Common myeloid progenitor, CD34-positive (primary cell): ENCODE measurements around the gene FKBP11.
"Not testable (repeated sequence)": the region's sequence is repeated elsewhere in the genome, so short reads cannot be mapped to it uniquely, and the experiment has no call there.

Source experiments
- CTCF ChIA-PET: fragments of 350-600 bp; sonication (Branson Sonifier 250); formaldehyde crosslinking; loops from one replicate; lab custom pipeline; 2021; ENCODE audit warnings: antibody characterized with exemption; lab: Charles Lee
- POLR2A ChIA-PET: fragments of 350-600 bp; sonication (Branson Sonifier 250); formaldehyde crosslinking; loops from one replicate; lab custom pipeline; 2021; ENCODE audit warnings: antibody characterized with exemption; lab: Charles Lee
- DNase-seq, 3 donors: peaks; one replicate each; pipeline versions ENCODE4 v3.0.0 to v3.0.0-alpha.2; 2013
- H3K27ac ChIP-seq, 2 experiments: 1 replicate in 1 of 2; 2 replicates in 1 of 2; pipeline ENCODE4 v1.7.0; 2013; ENCODE audit warnings: inconsistent platforms in 2 of 2, low read length in 2 of 2, mild to moderate bottlenecking in 2 of 2, low read depth in 1 of 2, moderate library complexity in 1 of 2; ENCODE audit not compliant: severe bottlenecking in 2 of 2, insufficient read depth in 1 of 2, poor library complexity in 1 of 2
- H3K27me3 ChIP-seq, 5 experiments: replicated peaks in 2 of 5; 1 replicate in 3 of 5; 2 replicates in 2 of 5; pipeline versions ENCODE4 v1.6.1 to v1.7.0; 2013; ENCODE audit warnings: low read length in 4 of 5, mild to moderate bottlenecking in 2 of 5, moderate library complexity in 2 of 5, inconsistent platforms in 1 of 5; ENCODE audit not compliant: insufficient read depth in 5 of 5, control insufficient read depth in 4 of 5
- H3K36me3 ChIP-seq, 4 experiments: 1 replicate in 2 of 4; 2 replicates in 2 of 4; pipeline versions ENCODE4 v1.6.1 to v1.7.0; 2013; ENCODE audit warnings: low read length in 3 of 4, control low read depth in 1 of 4, mild to moderate bottlenecking in 1 of 4; ENCODE audit not compliant: control insufficient read depth in 4 of 4, insufficient read depth in 4 of 4
- H3K4me1 ChIP-seq, 4 experiments: 1 replicate in 3 of 4; 2 replicates in 1 of 4; pipeline versions ENCODE4 v1.6.1 to v1.7.1; 2013; ENCODE audit warnings: low read length in 3 of 4, mild to moderate bottlenecking in 3 of 4, control low read depth in 1 of 4, inconsistent platforms in 1 of 4, moderate library complexity in 1 of 4; ENCODE audit not compliant: control insufficient read depth in 4 of 4, insufficient read depth in 4 of 4; ENCODE audit errors: control extremely low read depth in 1 of 4
- H3K4me3 ChIP-seq, 7 experiments: 1 replicate in 4 of 7; 2 replicates in 3 of 7; pipeline versions ENCODE4 v1.5.1 to v1.7.0; 2013; ENCODE audit warnings: mild to moderate bottlenecking in 7 of 7, low read length in 6 of 7, moderate library complexity in 6 of 7, inconsistent platforms in 2 of 7, low read depth in 2 of 7, control low read depth in 1 of 7; ENCODE audit not compliant: insufficient read depth in 4 of 7, control insufficient read depth in 1 of 7; ENCODE audit errors: extremely low read depth in 1 of 7
- H3K9me3 ChIP-seq, 5 experiments: 1 replicate in 4 of 5; 2 replicates in 1 of 5; pipeline versions ENCODE4 v1.6.1 to v1.7.1; 2013; ENCODE audit warnings: low read length in 4 of 5, mild to moderate bottlenecking in 2 of 5, inconsistent platforms in 1 of 5, low read depth in 1 of 5, moderate library complexity in 1 of 5; ENCODE audit not compliant: control insufficient read depth in 4 of 5, insufficient read depth in 2 of 5; ENCODE audit errors: control extremely low read depth in 1 of 5
- WGBS: methylation state at CpG from one replicate; pipeline ENCODE4 v1.1.5; 2013; ENCODE audit not compliant: insufficient coverage; 5-methylcytosine and 5-hydroxymethylcytosine counted together

Gene FKBP11

DNA sequence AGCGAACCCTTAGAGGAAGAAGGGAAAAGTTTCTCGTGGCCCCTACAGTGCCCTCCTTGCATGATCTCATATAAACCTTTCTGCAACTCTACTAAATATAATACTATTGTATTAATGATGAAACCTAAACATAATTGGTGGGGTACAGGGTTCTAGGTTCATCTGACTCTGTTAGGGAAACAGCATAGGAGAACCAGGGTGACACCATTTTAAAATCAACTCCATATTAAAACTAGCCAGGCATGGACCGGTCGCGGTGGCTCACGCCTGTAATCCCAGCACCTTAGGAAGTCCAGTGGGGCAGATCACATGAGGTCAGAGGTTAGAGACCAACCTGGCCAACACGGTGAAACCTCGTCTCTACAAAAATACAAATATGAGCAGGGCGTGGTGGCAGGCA is 44.6 kb downstream of the FKBP11 start:
- H3K9me3 ChIP-seq, result no peaks in the 10 kb centered on the region
- H3K27me3 ChIP-seq, result peaks cover 0 to 23% (median 9%) of the 10 kb centered on the region in 5 experiments
- H3K27ac ChIP-seq, result no peak overlapping the region
- peaks cover 0 to 12% (median 6%) of the 10 kb centered on the region in 4 experiments for H3K4me1 ChIP-seq
- ChIA-PET CTCF (interaction anchor here (3.7 to 7.0 kb wide), 3 partner anchors 9 to 27 kb away, joined by 13 to 45 read pairs (median 33); partner anchors contain the start of gene DDX23), POLR2A (no interaction called here)
- H3K36me3 ChIP-seq, result no peaks in the 10 kb centered on the region
- WGBS, result 100% methylated on average over 7 of the region's 9 CpGs
- DNase-seq, result no peak
- H3K4me3 ChIP-seq, result no peak overlapping the region

DNA sequence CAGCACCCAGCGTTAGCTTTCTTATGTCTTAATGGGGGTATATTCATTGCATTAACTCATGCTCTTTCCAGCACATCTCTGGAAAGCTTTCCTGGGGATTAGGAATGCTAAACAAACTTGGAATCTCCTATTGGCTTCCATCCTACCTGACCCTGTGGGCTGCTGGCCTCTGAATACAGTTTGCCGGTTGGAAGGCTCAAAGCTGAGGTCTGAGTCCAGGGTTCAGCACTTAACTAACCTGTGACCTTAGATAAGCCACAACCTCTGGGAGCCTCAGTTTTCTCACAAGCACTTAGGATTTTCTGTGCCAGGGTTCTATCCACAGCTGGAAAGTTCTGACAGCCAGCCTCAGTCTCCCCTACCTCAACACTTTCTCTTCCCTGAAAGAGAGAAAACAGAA is 46.7 kb downstream of the FKBP11 start:
- Histone ChIP-seq H3K9me3 (no peaks in the 10 kb centered on the region), H3K27ac (no peak overlapping the region), H3K4me1 (peaks cover 0 to 12% (median 6%) of the 10 kb centered on the region in 4 experiments), H3K4me3 (no peak overlapping the region), H3K36me3 (no peaks in the 10 kb centered on the region), H3K27me3 (peaks cover 0 to 20% (median 7%) of the 10 kb centered on the region in 5 experiments)
- 100% methylated on average over 2 of the region's 2 CpGs for WGBS
- no peak for DNase-seq
- CTCF ChIA-PET, result interaction anchor here (1.1 to 4.5 kb wide), 4 partner anchors 12 to 109 kb away, joined by 3 to 33 read pairs (median 8); partner anchors contain the start of gene DDX23
- POLR2A ChIA-PET, result no interaction called here

DNA sequence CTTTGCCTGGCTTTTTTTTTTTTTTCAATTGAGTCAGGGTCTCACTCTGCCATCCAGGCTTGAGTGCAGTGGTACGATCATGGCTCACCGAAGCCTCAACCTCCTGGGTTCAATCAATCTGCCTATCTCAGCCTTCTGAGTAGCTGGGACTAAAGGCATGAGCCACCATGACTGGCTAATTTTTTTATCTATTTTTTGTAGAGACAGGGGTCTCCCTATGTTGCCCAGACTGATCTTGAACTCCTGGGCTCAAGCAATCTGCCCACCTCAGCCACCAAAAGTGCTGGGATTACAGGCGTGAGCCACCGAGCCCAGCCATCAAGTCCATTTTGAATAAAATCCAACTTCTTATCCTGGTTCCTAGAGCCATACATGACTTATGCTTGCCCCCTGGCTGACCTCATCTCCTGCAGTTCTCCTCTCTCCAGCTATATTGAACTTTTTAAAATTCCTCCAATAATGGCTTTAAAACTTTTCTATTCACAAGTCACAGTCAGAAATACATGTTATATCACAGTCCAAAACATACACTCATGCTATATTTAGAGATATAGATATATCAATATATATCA is 49.3 kb downstream of the FKBP11 start:
- Histone ChIP-seq H3K9me3 (no peaks in the 10 kb centered on the region), H3K27me3 (peaks cover 0 to 5% (median 0%) of the 10 kb centered on the region in 5 experiments), H3K27ac (no peak overlapping the region), H3K4me1 (peaks cover 0 to 3% (median 0%) of the 10 kb centered on the region in 4 experiments), H3K4me3 (no peak overlapping the region), H3K36me3 (no peaks in the 10 kb centered on the region)
- ChIA-PET CTCF (interaction anchor here (1.6 kb wide), 2 partner anchors 13 to 15 kb away, joined by 8 read pairs; no protein-coding TSS in a partner anchor), POLR2A (no interaction called here)
- WGBS, result 88% methylated on average over 4 of the region's 4 CpGs
- DNase-seq, result no peak

- H3K27me3 ChIP-seq, H3K9me3 ChIP-seq, H3K27ac ChIP-seq, H3K4me1 ChIP-seq, DNase-seq, H3K4me3 ChIP-seq, POLR2A ChIA-PET, H3K36me3 ChIP-seq: not testable (repeated sequence)
- WGBS, result 98% methylated on average over 8 of the region's 8 CpGs
- CTCF ChIA-PET, result interaction anchor here (0.6 to 6.9 kb wide), 7 partner anchors 10 to 193 kb away, joined by 3 to 45 read pairs (median 4); partner anchors contain the start of gene DDX23
Measured at GRCh38 chr12:48873534-48873933, 51.8 kb downstream of the FKBP11 start.

- Histone ChIP-seq H3K27me3 (peaks cover 0 to 3% (median 0%) of the 10 kb centered on the region in 5 experiments), H3K36me3 (no peaks in the 10 kb centered on the region), H3K9me3 (no peaks in the 10 kb centered on the region), H3K27ac (no peak overlapping the region), H3K4me3 (no peak overlapping the region), H3K4me1 (no peaks in the 10 kb centered on the region)
- POLR2A ChIA-PET, result no interaction called here
- CTCF ChIA-PET, result interaction anchor here (0.6 to 6.9 kb wide), 8 partner anchors 11 to 84 kb away, joined by 3 to 45 read pairs (median 5); partner anchors contain the start of genes ARF3 and DDX23
- 100% methylated on average over 1 of the region's 4 CpGs for WGBS
- no peak for DNase-seq
Measured at GRCh38 chr12:48873096-48873495, 52.2 kb downstream of the FKBP11 start.
